Transverse colon (tissue), 4 donors: ENCODE data around the gene FAM221A.

Experiments used
- POLR2A ChIP-seq: fragments of 450-650 bp; IDR thresholded peaks from one replicate; pipeline ENCODE4 v1.6.1; 2016; ENCODE audit warnings: antibody characterized with exemption, mild to moderate bottlenecking, moderate library complexity
- POLR2AphosphoS5 ChIP-seq, 3 donors: sonication (generic); formaldehyde crosslinking; IDR thresholded peaks; one replicate each; pipeline ENCODE4 v1.6.1; 2016; ENCODE audit warnings: antibody characterized with exemption in 3 of 3
- TF ChIP-seq, protein P1 (sequence below), 5 experiments: fragments of 200-600 bp in 3 of 5; fragments of 450-650 bp in 2 of 5; sonication (generic) in 3 of 5; IDR thresholded peaks; 1 replicate in 2 of 5; 2 replicates in 3 of 5; pipeline ENCODE4 v1.5.1; 2016 to 2017; ENCODE audit warnings: antibody characterized with exemption in 5 of 5, inconsistent platforms in 3 of 5, mild to moderate bottlenecking in 2 of 5, moderate library complexity in 1 of 5

- TF ChIP-seq, protein P1, sequence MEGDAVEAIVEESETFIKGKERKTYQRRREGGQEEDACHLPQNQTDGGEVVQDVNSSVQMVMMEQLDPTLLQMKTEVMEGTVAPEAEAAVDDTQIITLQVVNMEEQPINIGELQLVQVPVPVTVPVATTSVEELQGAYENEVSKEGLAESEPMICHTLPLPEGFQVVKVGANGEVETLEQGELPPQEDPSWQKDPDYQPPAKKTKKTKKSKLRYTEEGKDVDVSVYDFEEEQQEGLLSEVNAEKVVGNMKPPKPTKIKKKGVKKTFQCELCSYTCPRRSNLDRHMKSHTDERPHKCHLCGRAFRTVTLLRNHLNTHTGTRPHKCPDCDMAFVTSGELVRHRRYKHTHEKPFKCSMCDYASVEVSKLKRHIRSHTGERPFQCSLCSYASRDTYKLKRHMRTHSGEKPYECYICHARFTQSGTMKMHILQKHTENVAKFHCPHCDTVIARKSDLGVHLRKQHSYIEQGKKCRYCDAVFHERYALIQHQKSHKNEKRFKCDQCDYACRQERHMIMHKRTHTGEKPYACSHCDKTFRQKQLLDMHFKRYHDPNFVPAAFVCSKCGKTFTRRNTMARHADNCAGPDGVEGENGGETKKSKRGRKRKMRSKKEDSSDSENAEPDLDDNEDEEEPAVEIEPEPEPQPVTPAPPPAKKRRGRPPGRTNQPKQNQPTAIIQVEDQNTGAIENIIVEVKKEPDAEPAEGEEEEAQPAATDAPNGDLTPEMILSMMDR (IDR thresholded peaks at IDR 0.05) = no peak
- TF ChIP-seq POLR2A = no peak
- no peak for TF ChIP-seq POLR2AphosphoS5 (IDR thresholded peaks at IDR 0.05)
Observed at GRCh38 chr7:23742051-23742450, 62.1 kb downstream of the FAM221A start.
